PFSK-1 (cell line): ENCODE measurements around the gene TBC1D2.

ENCODE experiments used
- FOXP2 ChIP-seq: optimal IDR thresholded peaks from 2 replicates; pipeline ENCODE3; 2011; ENCODE audit warnings: borderline replicate concordance, control low read depth, inconsistent platforms; ENCODE audit not compliant: insufficient read depth; ENCODE audit errors: extremely low read length, extremely low read depth
- POLR2AphosphoS5 ChIP-seq: IDR thresholded peaks from 2 replicates; pipeline ENCODE4 v1.6.1; 2012; ENCODE audit warnings: low read depth, mild to moderate bottlenecking, control low read depth, low read length, moderate library complexity
- REST ChIP-seq, 2 experiments: IDR thresholded peaks; 2 replicates each; pipeline versions ENCODE4 v1.6.1 to v1.8.0; 2011 to 2012; ENCODE audit warnings: low read depth in 2 of 2, low read length in 2 of 2, control low read depth in 1 of 2, inconsistent platforms in 1 of 2, mild to moderate bottlenecking in 1 of 2, moderate library complexity in 1 of 2; ENCODE audit not compliant: insufficient read depth in 1 of 2
- SIN3A ChIP-seq: IDR thresholded peaks from 2 replicates; pipeline ENCODE4 v1.6.1; 2012; ENCODE audit warnings: mild to moderate bottlenecking, low read length, moderate library complexity, borderline replicate concordance; ENCODE audit not compliant: insufficient read depth
- TAF1 ChIP-seq: IDR thresholded peaks from 2 replicates; pipeline ENCODE4 v1.6.1; 2012; ENCODE audit warnings: low read length, control low read depth, borderline replicate concordance; ENCODE audit not compliant: insufficient read depth

The TBC1D2 gene

GRCh38 chr9:98284754-98285153, 29.3 kb upstream of the TBC1D2 start:
- TF ChIP-seq SIN3A (no peak), POLR2AphosphoS5 (no peak), TAF1 (no peak), FOXP2 (no peak), REST (IDR thresholded peaks at IDR 0.05; ENCODE audit: insufficient read depth in 1 of 2, low read depth in 2 of 2, low read length in 2 of 2) (peak; percentile 26 to 74; a peak in 2 of 4 replicates)

GRCh38 chr9:98281281-98281680, 25.8 kb upstream of the TBC1D2 start:
- TF ChIP-seq POLR2AphosphoS5 (no peak), REST (IDR thresholded peaks at IDR 0.05; ENCODE audit: insufficient read depth in 1 of 2, low read depth in 2 of 2, low read length in 2 of 2) (no peak), TAF1 (no peak), FOXP2 (no peak), SIN3A (no peak)

GRCh38 chr9:98280574-98280973, 25.1 kb upstream of the TBC1D2 start:
- no peak for TF ChIP-seq FOXP2
- no peak for TF ChIP-seq POLR2AphosphoS5
- TF ChIP-seq REST (IDR thresholded peaks at IDR 0.05; ENCODE audit: insufficient read depth in 1 of 2, low read depth in 2 of 2, low read length in 2 of 2): no peak
- TF ChIP-seq TAF1: no peak
- TF ChIP-seq SIN3A: no peak

- TF ChIP-seq REST (IDR thresholded peaks at IDR 0.05; ENCODE audit: insufficient read depth in 1 of 2, low read depth in 2 of 2, low read length in 2 of 2) (no peak), POLR2AphosphoS5 (no peak), TAF1 (no peak), SIN3A (no peak), FOXP2 (no peak)
Observed at GRCh38 chr9:98280162-98280561, 24.7 kb upstream of the TBC1D2 start.
